ENCODE measurements around the gene UBE2J1. TPM values are rescaled to one million over a fixed set of nuclear protein-coding genes. Genes with fewer than 3 reads are reported as not detected.

UBE2J1 gene
- total RNA-seq, 2 experiments from 2014 or later: 31.2 to 31.7 TPM

DNA sequence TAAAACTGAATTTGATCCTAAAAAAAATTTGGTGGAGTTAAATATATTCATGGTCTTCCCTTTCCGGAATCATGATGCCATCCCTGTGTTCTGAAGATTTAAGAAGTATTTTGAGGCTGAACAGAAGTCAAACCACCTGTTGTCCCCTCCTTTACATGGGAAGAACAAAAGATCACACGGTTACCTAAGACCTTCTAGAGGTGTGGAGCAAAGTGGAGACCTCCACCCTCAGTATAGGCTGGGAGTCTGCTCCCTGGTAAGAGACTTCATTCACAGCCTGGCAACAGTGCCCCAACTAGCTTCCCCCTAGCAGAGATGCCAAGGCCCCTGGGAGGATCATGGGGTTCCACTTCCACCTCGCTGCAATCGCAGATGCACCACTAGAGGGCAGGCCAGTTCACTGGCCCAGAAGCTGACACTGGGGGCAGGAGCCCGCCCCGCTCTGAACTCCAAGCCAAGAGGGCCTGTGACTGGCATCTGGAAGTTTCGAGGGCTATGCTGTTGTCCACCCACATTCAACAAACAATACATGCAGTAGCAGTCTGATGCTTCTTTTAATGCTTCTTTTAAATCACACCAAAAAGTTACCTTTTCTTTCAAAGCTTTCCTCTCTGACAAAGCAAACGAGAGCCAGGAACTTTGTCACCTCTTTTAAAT, 19.5 kb upstream of the UBE2J1 start:
- POLR2A ChIA-PET: interaction anchor here (1.3 kb wide), 1 partner anchor 94 kb away, joined by 8 read pairs; no protein-coding TSS in a partner anchor
- CTCF ChIA-PET: interaction anchor here (0.6 to 3.0 kb wide), 22 partner anchors 8 to 409 kb away, joined by 3 to 14 read pairs (median 4); partner anchors contain the start of genes ANKRD6, RNGTT, RRAGD and UBE2J1

- POLR2A ChIA-PET: no interaction called here
Observed at GRCh38 chr6:89368999-89369398, 16.5 kb upstream of the UBE2J1 start.

GRCh38 chr6:89368107-89368506, 15.6 kb upstream of the UBE2J1 start:
- CTCF ChIA-PET: interaction anchor here (1.0 kb wide), 1 partner anchor 65 kb away, joined by 3 read pairs; the partner anchor contains the start of gene ANKRD6
- POLR2A ChIA-PET: no interaction called here

More at GRCh38 chr6:89368999-89369398, 16.5 kb upstream of the UBE2J1 start:
- CTCF ChIA-PET: interaction anchor here (0.7 to 1.0 kb wide), 3 partner anchors 11 to 64 kb away, joined by 3 read pairs; partner anchors contain the start of gene ANKRD6

DNA sequence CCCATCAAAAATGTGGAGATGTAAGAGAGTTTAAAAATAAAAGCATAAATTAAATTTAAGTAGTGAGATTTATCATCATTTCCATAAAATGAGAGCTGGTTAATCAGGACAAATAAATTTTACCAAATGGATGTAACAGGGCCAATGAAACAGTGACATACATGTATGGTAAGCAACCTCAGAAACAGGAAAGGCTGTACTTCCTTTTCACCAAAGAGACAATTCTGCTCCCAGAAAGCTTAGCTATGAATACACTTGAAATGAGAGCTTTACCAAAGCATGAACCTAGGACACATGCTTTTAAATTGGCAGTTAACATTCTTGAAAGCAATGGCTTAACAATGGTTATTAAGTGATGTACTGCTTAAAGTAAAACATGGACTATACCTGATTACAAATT, 12.1 kb upstream of the UBE2J1 start:
- ChIA-PET POLR2A (interaction anchor here (0.5 kb wide), 1 partner anchor 14 kb away, joined by 5 read pairs; no protein-coding TSS in a partner anchor), CTCF (interaction anchor here (1.3 to 2.1 kb wide), 2 partner anchors 8 to 11 kb away, joined by 3 to 12 read pairs; no protein-coding TSS in a partner anchor)

- POLR2A ChIA-PET: no interaction called here
- CTCF ChIA-PET: no interaction called here
Observed at GRCh38 chr6:89361171-89361570, 8.6 kb upstream of the UBE2J1 start.

- CTCF ChIA-PET: interaction anchor here (1.4 to 1.7 kb wide), 2 partner anchors 10 to 12 kb away, joined by 4 to 5 read pairs; no protein-coding TSS in a partner anchor
- POLR2A ChIA-PET: no interaction called here
Observed at GRCh38 chr6:89360415-89360999, 8.0 kb upstream of the UBE2J1 start.

GRCh38 chr6:89359561-89359960, 7.0 kb upstream of the UBE2J1 start:
- ChIA-PET POLR2A (interaction anchor here (0.5 to 0.7 kb wide), 2 partner anchors 39 to 255 kb away, joined by 7 to 10 read pairs; no protein-coding TSS in a partner anchor), CTCF (interaction anchor here (1.4 to 1.7 kb wide), 2 partner anchors 9 to 13 kb away, joined by 4 to 5 read pairs; no protein-coding TSS in a partner anchor)

- CTCF ChIA-PET: interaction anchor here (1.0 to 2.2 kb wide), 3 partner anchors 9 to 75 kb away, joined by 3 to 10 read pairs (median 4); partner anchors contain the start of gene ANKRD6
- POLR2A ChIA-PET: interaction anchor here (1.3 kb wide), 1 partner anchor 276 kb away, joined by 4 read pairs; the partner anchor contains the start of gene PNRC1
Observed at GRCh38 chr6:89357390-89357789, 4.9 kb upstream of the UBE2J1 start.

DNA sequence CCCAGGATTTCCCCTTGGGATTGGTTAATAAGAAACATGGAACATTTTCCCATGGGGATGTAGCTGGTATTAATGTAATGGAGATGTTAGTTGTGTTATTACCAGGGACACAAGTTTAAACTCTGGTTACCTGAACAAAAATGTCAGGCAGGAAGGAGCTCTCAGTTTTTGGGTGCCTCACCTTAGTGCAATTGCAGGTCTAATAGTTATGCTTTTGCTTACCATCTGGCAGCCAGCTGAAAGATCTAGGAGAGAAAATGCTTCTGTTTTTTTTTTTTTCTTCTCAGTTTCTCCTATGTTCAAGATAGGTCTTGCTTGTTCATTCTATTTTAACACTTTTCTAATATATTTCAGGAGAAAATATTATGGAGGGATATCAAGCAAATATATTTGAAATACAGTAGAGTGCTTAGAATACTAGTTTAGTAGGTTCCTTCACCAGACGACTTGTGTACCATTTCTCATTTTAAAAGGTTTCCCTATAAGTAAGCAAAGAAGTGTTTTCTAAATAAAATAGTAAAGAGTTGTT, 4.2 kb upstream of the UBE2J1 start:
- ChIA-PET POLR2A (interaction anchor here (0.7 to 1.3 kb wide), 3 partner anchors 55 to 276 kb away, joined by 3 to 4 read pairs (median 4); partner anchors contain the start of gene PNRC1), CTCF (interaction anchor here (1.0 to 2.2 kb wide), 3 partner anchors 10 to 76 kb away, joined by 3 to 10 read pairs (median 4); partner anchors contain the start of gene ANKRD6)

DNA sequence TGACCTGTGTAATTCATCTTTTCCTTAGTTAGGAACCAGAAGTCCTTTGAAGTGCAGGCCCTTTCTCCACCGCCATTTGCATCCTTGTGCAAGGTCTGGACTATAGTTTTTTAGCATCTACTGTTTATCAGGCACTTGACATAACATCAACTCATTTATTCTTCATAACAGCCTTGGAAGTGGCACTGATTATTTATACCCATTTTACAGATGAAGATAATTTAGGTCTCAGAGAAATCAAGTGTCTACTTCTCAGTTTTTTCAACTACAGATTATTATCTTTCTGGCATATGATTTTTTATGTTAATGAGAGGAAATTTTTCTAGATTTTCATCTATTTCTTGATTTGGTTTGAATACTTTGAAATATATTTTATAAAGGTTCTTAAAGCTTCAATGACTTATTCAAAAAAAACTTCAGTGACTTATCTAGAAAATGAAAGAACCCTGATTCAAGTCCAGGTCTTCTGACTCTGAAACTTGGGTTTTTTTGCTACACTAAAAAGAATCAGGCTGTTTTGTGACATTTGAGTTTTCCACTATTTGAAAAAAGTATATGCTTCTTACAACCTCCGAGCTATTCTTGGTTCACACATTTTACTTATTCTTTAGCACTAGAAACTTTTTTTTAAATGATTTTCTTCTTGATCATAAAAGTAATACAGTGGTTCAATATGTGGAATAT, 3.1 kb upstream of the UBE2J1 start:
- POLR2A ChIA-PET: no interaction called here

DNA sequence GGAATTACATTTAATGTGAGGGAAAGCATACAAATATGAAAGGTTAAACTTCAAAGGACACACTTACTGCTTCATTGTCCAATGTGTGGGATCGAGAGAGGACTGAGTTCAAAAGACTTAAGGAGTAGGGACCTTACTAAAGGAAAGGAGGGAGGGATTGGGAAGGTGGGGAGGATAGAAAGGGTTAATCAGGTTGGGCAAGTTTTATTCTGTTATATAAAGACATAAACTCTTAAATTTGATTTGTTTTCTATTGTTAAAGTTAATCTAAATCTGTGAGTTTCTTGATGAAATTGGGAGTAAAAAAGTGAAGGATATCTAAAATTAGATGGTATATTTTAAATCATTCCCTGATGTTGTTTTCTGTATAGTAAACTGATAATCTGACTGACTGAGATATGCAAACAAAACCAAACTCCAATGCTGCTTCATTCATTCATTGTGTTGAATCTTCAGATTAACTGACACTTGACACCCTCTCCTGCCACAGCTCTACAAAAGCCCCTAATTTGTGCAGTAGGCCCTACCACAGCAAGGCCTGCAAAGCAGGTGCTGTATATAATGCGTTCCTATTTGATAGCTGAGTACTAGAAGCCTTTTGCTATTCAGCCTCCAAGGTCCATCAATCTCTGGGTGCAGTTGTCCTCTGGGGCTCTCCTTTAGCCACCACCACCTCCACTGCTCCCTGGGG, 1.3 kb upstream of the UBE2J1 start:
- ChIA-PET CTCF (interaction anchor here (1.0 kb wide), 1 partner anchor 14 kb away, joined by 3 read pairs; no protein-coding TSS in a partner anchor), POLR2A (interaction anchor here (0.5 to 3.1 kb wide), 2 partner anchors 206 to 274 kb away, joined by 4 to 15 read pairs; partner anchors contain the start of gene PNRC1)

More for the DNA sequence above, 3.1 kb upstream of the UBE2J1 start:
- CTCF ChIA-PET: interaction anchor here (2.2 kb wide), 1 partner anchor 16 kb away, joined by 10 read pairs; no protein-coding TSS in a partner anchor

DNA sequence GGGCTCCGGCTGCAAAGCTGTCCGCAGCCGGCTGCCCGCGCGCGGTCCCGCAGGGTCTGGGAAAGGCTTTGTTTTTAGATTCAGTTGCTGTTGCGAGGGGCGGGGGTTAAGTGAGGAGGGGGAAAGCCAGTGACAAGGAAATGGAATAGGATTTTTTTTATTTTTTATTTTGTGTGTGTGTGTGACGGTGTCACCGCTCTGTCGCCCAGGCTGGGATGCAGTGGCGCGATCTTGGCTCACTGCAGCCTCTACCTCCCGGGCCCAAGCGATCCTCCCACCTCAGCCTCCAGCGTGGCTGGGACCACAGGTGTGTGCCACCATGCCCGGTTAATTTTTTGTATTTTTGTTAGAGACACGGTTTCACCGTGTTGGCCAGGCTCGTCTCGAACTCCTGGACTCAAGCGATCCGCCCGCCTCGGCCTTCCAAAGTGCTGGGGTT, 615 bp upstream of the UBE2J1 start:
- CTCF ChIA-PET: interaction anchor here (0.7 to 2.9 kb wide), 4 partner anchors 12 to 256 kb away, joined by 3 to 11 read pairs (median 4); no protein-coding TSS in a partner anchor
- POLR2A ChIA-PET: interaction anchor here (0.8 to 3.1 kb wide), 3 partner anchors 55 to 273 kb away, joined by 3 to 15 read pairs (median 4); partner anchors contain the start of genes PNRC1 and RRAGD

DNA sequence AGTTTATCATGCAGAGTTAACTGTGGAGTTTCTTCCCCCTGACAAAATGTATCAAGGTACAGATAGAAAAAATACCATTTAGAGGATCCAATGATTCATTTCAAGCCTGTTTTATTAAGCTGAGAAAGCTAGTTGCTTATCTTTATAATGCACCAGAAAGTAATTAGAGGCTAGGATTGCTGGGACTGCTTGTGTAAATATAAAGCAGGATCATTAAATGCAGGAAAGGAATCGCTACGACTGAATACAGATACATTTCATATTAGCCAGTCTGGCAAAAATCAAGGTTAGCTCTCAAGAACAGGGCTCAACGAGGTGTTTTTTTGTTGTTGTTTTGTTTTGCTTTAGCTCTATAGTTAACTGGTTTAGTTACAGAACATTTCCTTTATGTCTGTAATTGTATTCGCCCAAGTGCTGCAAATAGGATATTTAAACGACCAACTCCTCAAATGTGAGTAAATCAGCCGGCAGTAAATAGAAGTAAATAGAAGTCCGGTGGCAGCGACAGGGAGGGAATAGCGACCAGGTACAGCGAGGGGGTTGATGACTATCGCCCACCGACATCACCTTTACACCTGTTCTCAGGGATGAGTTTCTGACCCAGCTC, 748 bp downstream of the UBE2J1 start:
- POLR2A ChIA-PET: interaction anchor here (0.7 to 3.1 kb wide), 2 partner anchors 54 to 271 kb away, joined by 3 to 15 read pairs; partner anchors contain the start of gene PNRC1
- CTCF ChIA-PET: interaction anchor here (0.6 to 2.9 kb wide), 7 partner anchors 12 to 207 kb away, joined by 3 to 11 read pairs (median 3); no protein-coding TSS in a partner anchor

DNA sequence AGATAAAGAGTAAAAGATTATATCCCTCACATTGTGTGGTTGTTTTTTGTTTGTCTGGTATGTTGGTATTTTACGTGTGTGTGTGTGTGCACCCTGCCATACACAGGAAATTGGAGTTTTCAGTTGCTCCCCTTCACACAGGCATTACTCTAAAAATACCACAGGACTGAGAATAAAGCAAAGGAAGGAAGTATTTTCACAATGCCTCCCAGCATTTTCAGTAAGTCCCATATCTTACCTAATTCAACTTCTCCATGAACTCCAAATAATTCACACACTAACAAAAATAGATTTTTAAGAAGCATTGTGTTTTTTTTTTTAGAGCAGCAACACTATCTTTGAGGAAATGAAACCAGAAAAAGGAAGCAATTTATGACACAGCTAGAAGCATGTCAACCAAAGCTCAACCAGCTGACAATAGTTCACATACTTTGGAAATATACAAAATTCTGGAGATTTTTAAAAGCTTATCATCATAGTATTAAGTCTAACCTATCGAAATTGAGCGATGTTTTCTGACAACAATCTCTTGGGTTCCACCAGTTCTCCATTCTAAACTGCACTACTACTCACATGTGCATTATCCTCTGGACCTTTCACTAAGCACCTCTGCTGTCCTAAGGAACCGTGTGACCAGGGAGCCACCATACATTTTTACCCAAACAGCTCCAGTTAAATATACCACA, 2.1 kb downstream of the UBE2J1 start:
- POLR2A ChIA-PET: interaction anchor here (0.6 to 0.7 kb wide), 3 partner anchors 14 to 1752 kb away, joined by 3 to 5 read pairs (median 3); no protein-coding TSS in a partner anchor
- CTCF ChIA-PET: interaction anchor here (0.6 to 2.9 kb wide), 7 partner anchors 9 to 454 kb away, joined by 3 to 11 read pairs (median 4); no protein-coding TSS in a partner anchor

DNA sequence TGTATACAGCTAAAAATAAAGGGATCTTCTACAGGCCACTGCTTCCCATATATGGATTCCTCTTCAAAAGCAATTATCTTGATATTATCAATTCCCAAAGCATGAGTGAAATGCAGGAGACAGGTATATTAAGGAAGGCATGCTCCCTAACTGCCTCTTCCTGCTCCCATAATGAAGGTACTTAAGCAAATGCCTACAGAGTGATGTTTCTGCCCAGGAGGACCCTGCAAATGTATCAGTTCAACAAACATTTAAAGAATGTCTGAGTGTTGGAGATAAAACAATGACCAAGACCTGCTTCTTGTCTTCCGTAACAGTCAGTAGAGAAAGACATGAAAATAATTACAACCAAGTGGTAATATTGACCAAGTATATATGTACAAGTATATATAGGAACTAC, 4.2 kb downstream of the UBE2J1 start:
- ChIA-PET CTCF (interaction anchor here (0.6 to 2.0 kb wide), 2 partner anchors 24 to 230 kb away, joined by 3 to 7 read pairs; no protein-coding TSS in a partner anchor), POLR2A (no interaction called here)

GRCh38 chr6:89347825-89348224, 4.7 kb downstream of the UBE2J1 start:
- ChIA-PET POLR2A (no interaction called here), CTCF (interaction anchor here (0.6 to 1.2 kb wide), 2 partner anchors 24 to 230 kb away, joined by 3 to 4 read pairs; no protein-coding TSS in a partner anchor)

- CTCF ChIA-PET: no interaction called here
- POLR2A ChIA-PET: no interaction called here
Observed at GRCh38 chr6:89346433-89346832, 6.1 kb downstream of the UBE2J1 start.
